IPS-NIHi11 (cell line): ENCODE results near the gene SLC9C1.
A peak's percentile ranks its signal among the peaks of the same experiment; 100 is the strongest.
"Not testable (repeated sequence)": the region's sequence is repeated elsewhere in the genome, so short reads cannot be mapped to it uniquely, and the experiment has no call there.

ENCODE experiments used
- DNase-seq: peaks from one replicate; pipeline ENCODE4 v3.0.0; 2012; ENCODE audit warnings: mixed read lengths, low spot score

Gene SLC9C1

GRCh38 chr3:112187300-112187699 lies 106.7 kb downstream of the SLC9C1 start:
- DNase-seq = no peak

GRCh38 chr3:112185423-112186035 lies 108.5 kb downstream of the SLC9C1 start:
- not testable (repeated sequence) for DNase-seq

- no peak for DNase-seq
Observed at GRCh38 chr3:112175646-112176045, 118.4 kb downstream of the SLC9C1 start.

DNA sequence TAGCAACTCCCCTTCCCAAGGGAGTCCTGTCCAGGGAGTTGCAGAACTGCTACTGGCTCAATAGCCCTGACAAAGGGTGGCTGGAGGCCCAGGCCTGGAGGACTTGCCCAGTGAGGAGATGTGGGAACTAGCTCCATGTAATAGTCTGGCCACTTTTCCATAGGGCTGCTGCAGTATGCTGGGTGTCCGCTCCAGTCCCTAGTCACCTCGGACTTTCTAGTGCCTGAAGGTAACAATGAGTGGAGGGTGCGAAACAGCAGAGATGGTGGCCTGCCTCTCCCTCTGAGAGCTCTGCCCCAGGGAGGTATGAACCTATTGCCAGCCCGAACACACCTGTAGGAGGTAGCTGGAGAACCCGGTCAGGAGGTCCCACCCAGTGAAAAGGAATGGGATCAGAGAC lies 119.0 kb downstream of the SLC9C1 start:
- DNase-seq = no peak

GRCh38 chr3:112171144-112171543 lies 122.9 kb downstream of the SLC9C1 start:
- no peak for DNase-seq

DNA sequence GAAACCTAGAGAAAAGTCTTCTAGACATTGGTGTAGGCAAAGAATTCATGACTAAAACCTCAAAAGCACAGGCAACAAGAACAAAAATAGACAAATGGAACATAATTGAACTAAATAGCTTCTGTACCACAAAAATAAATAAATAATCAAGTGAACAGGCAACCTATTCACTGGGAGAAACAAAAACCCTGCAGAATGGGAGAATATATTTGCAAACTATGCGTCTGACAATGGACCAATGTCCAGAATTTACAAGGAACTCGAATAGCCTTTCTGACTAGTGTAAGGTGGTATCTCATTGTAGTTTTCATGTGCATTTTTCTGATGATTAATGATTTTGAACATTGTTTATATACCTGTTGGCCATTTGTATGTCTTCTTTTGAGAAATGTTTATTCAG lies 124.0 kb downstream of the SLC9C1 start:
- DNase-seq = no peak

DNA sequence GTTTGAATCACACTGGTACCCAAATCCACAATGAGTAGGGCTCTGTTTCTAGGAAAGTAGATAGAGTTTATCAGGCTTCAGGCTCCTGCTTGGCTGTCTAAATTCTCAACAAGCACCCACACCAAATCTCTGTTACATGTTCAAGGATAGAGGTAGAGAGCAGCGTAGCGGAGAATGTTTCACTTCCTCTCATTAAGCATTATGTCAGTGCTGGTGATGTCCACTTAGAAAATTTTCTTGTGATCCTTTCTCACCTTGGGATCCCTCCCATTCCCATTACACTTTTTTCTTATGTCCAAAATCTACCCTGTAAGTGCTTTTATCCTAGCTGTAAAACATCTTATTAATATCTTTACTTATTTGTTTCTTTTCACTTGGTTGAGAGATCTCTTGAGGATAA lies 126.3 kb downstream of the SLC9C1 start:
- no peak for DNase-seq

DNA sequence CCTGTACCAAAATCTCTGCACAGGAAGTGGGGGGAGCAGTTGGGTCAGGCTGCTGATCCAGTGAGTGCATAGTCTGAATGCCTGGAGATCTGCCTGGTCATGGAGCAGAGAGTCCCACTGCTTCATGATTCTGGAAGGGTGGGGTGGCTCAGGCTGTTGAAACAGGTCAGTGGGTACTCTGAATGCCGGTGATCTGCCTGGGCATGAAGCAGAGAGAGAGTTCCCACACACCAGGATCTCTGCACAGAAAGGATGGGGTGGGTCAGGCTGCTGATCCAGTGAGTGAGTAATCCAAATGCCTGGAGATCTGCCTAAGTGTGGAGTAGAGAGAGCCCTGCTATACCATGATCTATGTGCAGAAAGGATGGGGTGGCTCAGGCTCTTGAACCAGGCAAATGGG lies 144.9 kb downstream of the SLC9C1 start:
- no peak for DNase-seq

DNA sequence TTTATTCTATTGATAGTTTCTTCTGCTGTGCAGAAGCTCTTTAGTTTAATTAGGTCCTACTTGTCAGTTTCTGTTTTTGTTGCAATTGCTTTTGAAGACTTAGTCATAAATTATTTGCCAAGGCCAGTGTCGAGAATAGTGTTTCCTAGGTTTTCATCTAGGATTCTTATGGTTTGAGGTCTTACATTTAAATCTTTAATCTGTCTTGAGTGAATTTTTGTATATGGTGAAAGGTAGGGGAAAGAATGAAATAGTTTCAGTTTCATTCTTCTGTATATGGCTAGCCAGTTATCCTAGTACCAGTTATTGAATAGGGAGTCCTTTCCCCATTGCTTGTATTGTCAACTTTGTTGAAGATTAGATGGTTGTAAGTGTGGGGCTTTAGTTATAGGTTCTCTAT lies 150.3 kb downstream of the SLC9C1 start:
- DNase-seq = no peak

GRCh38 chr3:112143251-112143650 lies 150.8 kb downstream of the SLC9C1 start:
- DNase-seq = no peak

DNA sequence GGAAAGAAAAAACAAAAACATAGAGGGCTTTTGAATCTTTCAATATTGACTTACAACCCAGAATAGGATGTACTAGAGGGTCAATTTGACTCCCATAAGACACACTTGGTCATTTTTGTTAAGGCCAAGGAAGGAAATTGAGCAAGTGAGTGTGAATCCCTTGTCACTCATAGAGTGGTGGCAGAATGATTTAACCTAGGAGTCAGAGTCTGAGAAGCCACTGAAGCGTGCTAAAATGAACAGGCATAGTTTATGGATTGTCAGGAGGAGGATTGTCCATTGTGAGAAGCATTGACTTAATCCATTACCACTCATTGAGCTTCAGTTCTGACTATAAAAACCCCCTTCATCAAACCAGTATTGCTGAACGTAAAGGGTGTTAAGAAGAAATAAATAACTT lies 152.7 kb downstream of the SLC9C1 start:
- DNase-seq = no peak

DNA sequence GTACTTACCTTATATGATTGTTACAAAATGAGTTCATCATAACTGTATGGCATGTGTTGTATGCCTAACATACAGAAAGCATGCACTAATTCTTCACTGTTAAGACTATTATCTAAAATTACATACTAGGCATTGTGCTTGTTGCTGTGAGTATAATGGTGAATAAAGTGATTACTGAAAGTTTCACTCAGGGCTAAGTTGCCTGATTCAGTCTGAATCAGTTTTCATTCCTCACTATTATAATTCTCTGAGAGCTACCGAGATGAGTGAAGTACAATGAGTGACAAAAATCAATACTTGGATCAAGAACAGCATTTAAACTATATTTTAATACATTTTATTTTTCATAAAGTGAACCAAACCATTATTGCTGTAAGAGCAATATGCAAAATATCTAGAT lies 153.4 kb downstream of the SLC9C1 start:
- no peak for DNase-seq

DNA sequence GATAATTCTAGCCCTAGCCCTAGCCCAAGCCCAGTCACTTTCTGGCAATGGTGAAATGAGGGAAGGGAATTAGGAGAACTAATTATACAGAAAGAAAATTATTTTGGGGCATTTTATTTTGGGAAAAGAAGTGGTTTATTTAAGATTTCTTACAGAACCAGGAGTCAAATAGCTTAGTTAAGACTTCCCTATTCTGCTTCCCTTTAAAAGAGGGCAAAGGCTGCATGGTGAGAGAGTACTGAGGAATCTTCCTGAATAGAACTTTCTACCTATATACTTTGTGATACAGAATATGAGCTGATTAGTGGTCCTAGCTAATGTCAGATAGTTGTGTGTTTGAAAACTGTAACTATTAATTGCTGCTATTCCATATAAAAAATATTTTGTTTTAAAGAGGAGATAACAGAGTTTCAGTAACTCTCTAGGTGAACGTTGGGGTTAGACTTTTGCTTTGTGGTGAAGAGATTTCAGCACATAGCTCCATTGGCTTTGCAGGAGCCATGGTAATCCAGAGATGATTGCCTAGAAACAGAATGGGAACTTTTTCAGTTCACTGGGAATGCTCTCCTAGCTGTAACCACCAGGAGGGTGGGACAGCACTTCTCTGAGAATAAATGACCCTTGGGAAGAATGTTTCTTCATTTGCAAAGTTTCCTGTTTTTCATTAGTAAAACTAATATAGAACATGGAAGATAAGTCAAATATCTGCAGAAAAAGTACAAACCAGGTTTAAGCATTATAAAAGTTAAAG lies 155.6 kb downstream of the SLC9C1 start:
- no peak for DNase-seq

- no peak for DNase-seq
Observed at GRCh38 chr3:112137781-112138180, 156.2 kb downstream of the SLC9C1 start.

DNA sequence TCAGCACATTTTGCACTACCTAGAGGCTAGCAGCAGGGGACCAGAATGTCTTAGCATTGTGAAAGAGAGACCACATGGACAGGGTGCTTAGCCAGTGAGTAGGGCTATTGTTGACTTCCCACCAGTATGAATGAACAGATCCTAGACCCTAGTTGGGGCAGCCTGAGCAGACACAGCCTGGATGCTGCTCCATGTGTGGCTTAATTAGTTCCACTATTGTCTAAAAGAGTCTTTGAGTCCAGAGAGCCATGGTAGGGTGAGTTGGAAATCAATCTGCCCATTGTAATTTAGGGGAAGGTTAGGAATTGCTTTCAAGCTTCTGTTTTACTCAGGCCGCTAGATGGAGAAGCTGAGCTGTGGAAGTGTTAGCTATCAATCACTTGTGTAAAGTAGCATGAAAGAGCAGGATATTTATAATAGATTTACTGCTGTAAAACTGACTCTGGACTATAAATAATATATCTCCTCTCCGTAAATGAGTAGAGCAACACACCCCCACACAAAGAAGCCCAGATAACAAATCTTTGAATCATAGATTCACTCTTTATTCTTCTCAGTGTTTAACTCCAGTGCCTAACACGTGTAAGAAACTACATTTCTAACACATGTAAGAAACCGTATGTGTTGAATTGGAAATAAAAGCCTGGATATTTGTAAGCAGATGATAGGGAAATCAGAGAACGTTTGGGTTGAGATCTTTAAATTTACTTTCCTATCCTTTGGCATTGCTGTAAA lies 156.9 kb downstream of the SLC9C1 start:
- DNase-seq = peak; percentile 53

DNA sequence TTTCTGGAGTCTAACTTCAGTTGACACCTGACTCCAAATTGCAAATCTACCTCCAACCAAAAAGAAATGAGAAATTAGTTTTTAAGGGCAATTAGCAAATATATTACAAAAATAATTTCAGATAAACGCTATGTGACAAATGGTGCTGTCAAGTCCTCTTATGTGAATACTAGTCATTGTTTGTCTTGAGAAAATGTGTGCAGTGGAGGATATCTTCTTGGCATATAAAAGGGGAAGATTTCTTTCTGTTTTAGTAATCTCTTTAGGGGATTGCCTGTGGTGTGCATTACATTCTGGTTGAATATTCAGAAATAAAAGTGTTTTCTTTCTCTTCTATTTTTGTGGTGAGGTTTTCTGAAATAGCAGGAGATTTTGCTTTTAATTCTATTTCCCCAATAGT lies 158.0 kb downstream of the SLC9C1 start:
- DNase-seq = no peak

DNA sequence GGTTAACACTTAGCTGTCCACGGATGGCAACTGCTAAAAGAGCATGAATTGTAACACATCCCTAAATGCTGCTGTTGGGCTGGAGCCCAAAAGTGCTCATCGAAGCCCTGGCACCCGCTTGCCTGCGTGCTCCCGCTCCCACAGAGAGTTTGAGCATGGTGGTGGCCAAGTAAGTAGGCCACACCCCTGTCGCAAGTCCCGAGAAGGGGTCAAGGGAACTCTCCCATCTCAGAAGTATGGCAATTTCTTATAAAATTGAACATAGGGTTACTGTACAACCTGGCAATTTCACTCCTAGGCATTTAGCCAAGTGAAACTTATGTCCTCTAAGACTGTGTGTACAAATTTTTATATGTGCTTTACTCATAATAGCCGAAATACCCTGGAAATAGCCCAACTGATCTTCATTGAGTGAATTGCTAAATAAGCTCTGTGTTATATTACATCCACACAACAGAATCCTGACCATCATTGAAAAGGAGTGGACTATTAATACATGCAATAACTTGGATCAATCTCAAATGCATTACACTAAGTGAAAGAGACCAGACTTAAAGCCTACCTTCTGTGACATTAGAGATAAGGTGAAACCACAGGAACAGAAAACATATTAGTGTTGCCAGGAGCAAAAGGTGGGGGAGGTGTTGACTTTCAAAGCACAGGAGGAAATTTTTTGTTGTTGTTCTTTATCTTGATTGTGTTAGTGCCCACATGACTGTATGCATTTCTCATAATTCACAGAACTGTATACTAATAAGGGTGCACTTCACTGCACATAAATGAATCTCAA lies 159.5 kb downstream of the SLC9C1 start:
- DNase-seq = no peak

- DNase-seq = no peak
Observed at GRCh38 chr3:112133626-112134334, 160.2 kb downstream of the SLC9C1 start.

- DNase-seq = no peak
Observed at GRCh38 chr3:112132975-112133448, 161.0 kb downstream of the SLC9C1 start, which contains the start of gene GCSAM. Gene GCSAM (minus strand): TSS chr3:112133248. CDS start chr3:112133120, 128 bp downstream.

- no peak for DNase-seq
Observed at GRCh38 chr3:112132554-112132953, 161.5 kb downstream of the SLC9C1 start.

DNA sequence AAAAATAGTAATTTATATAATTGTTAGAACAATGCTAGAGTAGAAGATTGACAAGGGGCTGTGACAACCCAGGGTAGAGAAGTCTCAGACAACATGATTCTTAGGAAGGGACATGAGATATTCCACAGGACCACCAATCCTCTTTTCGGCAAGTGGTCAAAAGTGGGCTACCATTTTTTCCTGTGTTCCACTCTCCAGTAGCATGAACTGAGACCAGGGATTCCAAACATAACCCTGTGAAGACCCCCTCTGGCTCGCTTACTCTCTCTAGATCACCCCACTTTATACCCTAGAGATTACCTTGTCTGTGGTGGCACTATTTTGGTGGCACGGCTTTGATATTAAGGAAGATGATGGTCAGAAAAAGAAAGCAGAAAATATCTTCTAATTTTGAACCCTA lies 161.9 kb downstream of the SLC9C1 start:
- no peak for DNase-seq

DNA sequence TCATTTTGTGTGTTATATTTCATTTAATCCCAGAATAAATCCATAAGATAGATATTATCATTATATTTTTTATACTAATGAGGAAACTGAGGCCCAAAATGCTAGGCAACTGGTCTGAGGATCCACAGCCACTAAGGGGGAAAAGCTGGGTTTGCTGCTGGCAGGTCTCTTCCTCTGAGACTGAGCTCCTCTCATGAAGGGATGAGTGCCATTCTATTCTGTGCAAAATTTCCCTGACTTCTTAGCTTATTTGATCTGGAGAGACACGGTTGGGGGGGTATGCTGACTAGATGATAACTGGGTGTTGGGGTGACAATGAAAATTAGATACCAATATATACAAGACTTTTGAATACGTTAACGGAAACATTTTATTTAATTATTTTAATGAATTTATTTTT lies 162.9 kb downstream of the SLC9C1 start:
- DNase-seq = no peak
